Fibroblast of lung (primary cell): ENCODE measurements around the gene ZGLP1. TPM values are rescaled to one million over a fixed set of nuclear protein-coding genes. Genes with fewer than 3 reads are reported as not detected.

Source experiments
- DNase-seq, 2 donors: peaks; one replicate each; pipeline versions ENCODE4 v3.0.0 to v3.0.0-alpha.2; 2010; ENCODE audit warnings: low read depth in 2 of 2
- H2AFZ ChIP-seq: 2 replicates; pipeline ENCODE4 v1.5.1; 2012; ENCODE audit warnings: low read length, control low read depth, inconsistent platforms
- H3K27ac ChIP-seq: 2 replicates; pipeline ENCODE4 v1.5.1; 2011; ENCODE audit warnings: low read length, control low read depth; ENCODE audit not compliant: insufficient read depth
- H3K27me3 ChIP-seq: 2 replicates; pipeline ENCODE4 v1.5.1; 2011; ENCODE audit warnings: mild to moderate bottlenecking, low read length; ENCODE audit not compliant: control insufficient read depth, insufficient read depth
- H3K36me3 ChIP-seq: 2 replicates; pipeline ENCODE4 v1.5.1; 2011; ENCODE audit warnings: low read length; ENCODE audit not compliant: control insufficient read depth, insufficient read depth
- H3K4me1 ChIP-seq: 2 replicates; pipeline ENCODE4 v1.5.1; 2011; ENCODE audit warnings: low read length; ENCODE audit not compliant: control insufficient read depth, insufficient read depth; ENCODE audit errors: extremely low read depth
- H3K4me2 ChIP-seq: 2 replicates; pipeline ENCODE4 v1.5.1; 2011; ENCODE audit warnings: low read length, control low read depth; ENCODE audit not compliant: insufficient read depth; ENCODE audit errors: extremely low read depth
- H3K4me3 ChIP-seq, 4 experiments: fragments of 200-600 bp in 1 of 4; sonication (generic) in 1 of 4; replicated peaks in 1 of 4; 2 replicates each; pipeline ENCODE4 v1.5.1; 2011 to 2016; ENCODE audit warnings: low read length in 4 of 4, low read depth in 3 of 4, mild to moderate bottlenecking in 3 of 4, control low read depth in 2 of 4, inconsistent platforms in 1 of 4, mixed read lengths in 1 of 4; ENCODE audit not compliant: insufficient read depth in 1 of 4; ENCODE audit errors: control extremely low read depth in 1 of 4
- H3K79me2 ChIP-seq: 2 replicates; pipeline ENCODE4 v1.5.1; 2012; ENCODE audit warnings: mild to moderate bottlenecking, low read length, inconsistent platforms; ENCODE audit not compliant: control insufficient read depth, insufficient read depth
- H3K9ac ChIP-seq: 2 replicates; pipeline ENCODE4 v1.5.1; 2011; ENCODE audit warnings: mild to moderate bottlenecking, low read length, control low read depth; ENCODE audit not compliant: insufficient read depth
- H3K9me3 ChIP-seq: 2 replicates; pipeline ENCODE4 v1.5.1; 2012; ENCODE audit warnings: low read depth, low read length; ENCODE audit not compliant: control insufficient read depth, insufficient read depth
- H4K20me1 ChIP-seq: 2 replicates; pipeline ENCODE4 v1.5.1; 2011; ENCODE audit warnings: low read length; ENCODE audit not compliant: control insufficient read depth, insufficient read depth; ENCODE audit errors: extremely low read depth
- EZH2 ChIP-seq: IDR thresholded peaks from 2 replicates; pipeline ENCODE4 v1.5.1; 2012; ENCODE audit warnings: low read length, control low read depth, mild to moderate bottlenecking; ENCODE audit errors: missing control alignments
- polyA plus RNA-seq, 2 donors: library from polyadenylated mRNA; depleted of rRNA in 1 of 2; stranded (reverse) in 1 of 2; unstranded in 1 of 2; fragments of >200 nt; gene quantifications; 2 replicates each; pipeline ENCODE4 v1.2.1, GENCODE V29; 2011 to 2012; ENCODE audit warnings: missing spikeins in 1 of 2
- total RNA-seq: library from RNA; depleted of rRNA; stranded (reverse); fragments of >200 nt; gene quantifications from 2 replicates; pipeline ENCODE4 v1.2.1, GENCODE V29; 2014
- TF ChIP-seq, protein P1 (sequence below), 2 donors: IDR thresholded peaks in 1 of 2; conservative IDR thresholded peaks in 1 of 2; 1 replicate in 1 of 2; 2 replicates in 1 of 2; pipeline ENCODE4 v1.5.1; 2011 to 2012; ENCODE audit warnings: low read length in 2 of 2, control low read depth in 1 of 2, inconsistent platforms in 1 of 2, low read depth in 1 of 2, mild to moderate bottlenecking in 1 of 2

Gene ZGLP1
- total and polyA plus RNA-seq, 2 donors (not counting 1 experiment from before 2014, with no cell fraction given), result 0.35 to 0.66 TPM

GRCh38 chr19:10285393-10285792, 24.2 kb downstream of the ZGLP1 start:
- no peak overlapping the region for H2AFZ ChIP-seq

GRCh38 chr19:10284960-10285278, 24.7 kb downstream of the ZGLP1 start:
- no peaks in the 10 kb centered on the region for H3K79me2 ChIP-seq
- TF ChIP-seq EZH2, result no peak
- TF ChIP-seq, protein P1, sequence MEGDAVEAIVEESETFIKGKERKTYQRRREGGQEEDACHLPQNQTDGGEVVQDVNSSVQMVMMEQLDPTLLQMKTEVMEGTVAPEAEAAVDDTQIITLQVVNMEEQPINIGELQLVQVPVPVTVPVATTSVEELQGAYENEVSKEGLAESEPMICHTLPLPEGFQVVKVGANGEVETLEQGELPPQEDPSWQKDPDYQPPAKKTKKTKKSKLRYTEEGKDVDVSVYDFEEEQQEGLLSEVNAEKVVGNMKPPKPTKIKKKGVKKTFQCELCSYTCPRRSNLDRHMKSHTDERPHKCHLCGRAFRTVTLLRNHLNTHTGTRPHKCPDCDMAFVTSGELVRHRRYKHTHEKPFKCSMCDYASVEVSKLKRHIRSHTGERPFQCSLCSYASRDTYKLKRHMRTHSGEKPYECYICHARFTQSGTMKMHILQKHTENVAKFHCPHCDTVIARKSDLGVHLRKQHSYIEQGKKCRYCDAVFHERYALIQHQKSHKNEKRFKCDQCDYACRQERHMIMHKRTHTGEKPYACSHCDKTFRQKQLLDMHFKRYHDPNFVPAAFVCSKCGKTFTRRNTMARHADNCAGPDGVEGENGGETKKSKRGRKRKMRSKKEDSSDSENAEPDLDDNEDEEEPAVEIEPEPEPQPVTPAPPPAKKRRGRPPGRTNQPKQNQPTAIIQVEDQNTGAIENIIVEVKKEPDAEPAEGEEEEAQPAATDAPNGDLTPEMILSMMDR (conservative IDR thresholded peaks at IDR 0.05 in 1 of 2, IDR thresholded peaks at IDR 0.05 in 1 of 2; ENCODE audit: low read depth in 1 of 2, low read length in 2 of 2), result no peak
- no peak for DNase-seq

More at GRCh38 chr19:10285393-10285792, 24.2 kb downstream of the ZGLP1 start:
- Histone ChIP-seq H3K9ac (no peak overlapping the region), H3K4me1 (peaks cover 5% of the 10 kb centered on the region), H3K27ac (no peak overlapping the region), H3K9me3 (no peaks in the 10 kb centered on the region), H3K4me3 (no peak overlapping the region), H3K79me2 (no peaks in the 10 kb centered on the region), H3K27me3 (peaks cover 11% of the 10 kb centered on the region), H3K36me3 (no peaks in the 10 kb centered on the region), H3K4me2 (no peak overlapping the region), H4K20me1 (no peaks in the 10 kb centered on the region)
- no peak for TF ChIP-seq EZH2
- TF ChIP-seq, protein P1 (conservative IDR thresholded peaks at IDR 0.05 in 1 of 2, IDR thresholded peaks at IDR 0.05 in 1 of 2; ENCODE audit: low read depth in 1 of 2, low read length in 2 of 2), result no peak
- DNase-seq, result no peak

GRCh38 chr19:10284065-10284959, 25.3 kb downstream of the ZGLP1 start:
- no peak for DNase-seq
- H3K27ac ChIP-seq, result no peak overlapping the region
- H3K4me2 ChIP-seq, result no peak overlapping the region
- no peak overlapping the region for H2AFZ ChIP-seq
- H3K36me3 ChIP-seq, result no peaks in the 10 kb centered on the region
- no peaks in the 10 kb centered on the region for H3K9me3 ChIP-seq
- TF ChIP-seq, protein P1 (conservative IDR thresholded peaks at IDR 0.05 in 1 of 2, IDR thresholded peaks at IDR 0.05 in 1 of 2; ENCODE audit: low read depth in 1 of 2, low read length in 2 of 2), result no peak
- no peak for TF ChIP-seq EZH2
- H3K4me3 ChIP-seq, result no peak overlapping the region
- H3K4me1 ChIP-seq, result no peaks in the 10 kb centered on the region
- no peaks in the 10 kb centered on the region for H3K79me2 ChIP-seq
- no peaks in the 10 kb centered on the region for H4K20me1 ChIP-seq
- H3K9ac ChIP-seq, result no peak overlapping the region
- peaks cover 5% of the 10 kb centered on the region for H3K27me3 ChIP-seq

More at GRCh38 chr19:10284960-10285278, 24.7 kb downstream of the ZGLP1 start:
- H4K20me1 ChIP-seq, result no peaks in the 10 kb centered on the region
- peaks cover under 1% of the 10 kb centered on the region for H3K4me1 ChIP-seq
- H3K9ac ChIP-seq, result no peak overlapping the region
- no peak overlapping the region for H3K4me3 ChIP-seq
- no peaks in the 10 kb centered on the region for H3K36me3 ChIP-seq
- no peak overlapping the region for H3K4me2 ChIP-seq
- no peaks in the 10 kb centered on the region for H3K9me3 ChIP-seq
- H2AFZ ChIP-seq, result no peak overlapping the region
- H3K27me3 ChIP-seq, result peaks cover 7% of the 10 kb centered on the region
- no peak overlapping the region for H3K27ac ChIP-seq
